SU-DHL-6 (cell line): ENCODE measurements around the gene SLC35G6.

ENCODE experiments used
- CTCF ChIP-seq: fragments of 200-600 bp; sonication (generic); IDR thresholded peaks from one replicate; pipeline ENCODE4 v1.5.1; 2017; ENCODE audit warnings: antibody characterized with exemption, mild to moderate bottlenecking, low read length, moderate library complexity; ENCODE audit not compliant: insufficient read depth, poor library complexity, severe bottlenecking
- EZH2phosphoT487 ChIP-seq: fragments of 200-600 bp; sonication (generic), shearing (Covaris generic); conservative IDR thresholded peaks from 2 replicates; pipeline ENCODE4 v1.6.1; 2018; ENCODE audit warnings: mild to moderate bottlenecking, antibody characterized with exemption, low read length, moderate library complexity, mixed read lengths

- TF ChIP-seq CTCF (no peak), EZH2phosphoT487 (no peak)
Observed at GRCh38 chr17:7499161-7499560, 17.9 kb downstream of the SLC35G6 start.
